Measurements from ENCODE around the gene USP17L29. TPM values are rescaled to one million over a fixed set of nuclear protein-coding genes. Genes with fewer than 3 reads are reported as not detected.
"Not testable (repeated sequence)": the region's sequence is repeated elsewhere in the genome, so short reads cannot be mapped to it uniquely, and the experiment has no call there.

Gene USP17L29
- total RNA-seq, result not detected

GRCh38 chr4:9353338-9353737, at the start of gene USP17L29:
Gene USP17L29, plus strand, starts transcription at chr4:9353638. Its CDS starts 0 bp downstream, at chr4:9353638.
- DNase-seq; H3K4me3 ChIP-seq; H3K36me3 ChIP-seq; H3K27ac ChIP-seq; H3K27me3 ChIP-seq; intact Hi-C loops (cut with DNase I); H3K9me3 ChIP-seq; H3K4me1 ChIP-seq; H3K9ac ChIP-seq (ENCODE audit: low read depth in 2 of 2, low read length in 2 of 2): not testable (repeated sequence)

DNA sequence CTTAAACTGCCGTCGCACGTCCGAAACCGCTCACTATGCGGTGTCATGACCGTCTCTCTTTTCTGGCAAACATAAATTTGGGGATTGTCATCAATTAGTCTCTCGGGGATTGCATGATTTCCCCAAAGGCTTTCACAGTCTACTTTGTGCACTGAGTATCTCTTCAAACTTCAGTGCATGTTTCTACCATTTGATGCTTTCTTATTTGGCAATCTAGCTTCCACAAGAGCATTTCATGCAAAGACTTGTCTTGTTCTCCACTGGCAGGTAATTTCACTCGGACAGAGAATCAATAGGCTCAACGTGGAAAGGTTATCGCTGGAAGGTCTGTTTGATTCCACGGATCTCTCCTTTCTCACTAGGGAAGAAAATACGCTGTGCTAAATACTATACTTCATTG, 29.2 kb upstream of the USP17L29 start:
- H3K4me3 ChIP-seq; H3K27me3 ChIP-seq; intact Hi-C loops (cut with DNase I); H3K27ac ChIP-seq; H3K9ac ChIP-seq (ENCODE audit: low read depth in 2 of 2, low read length in 2 of 2); H3K36me3 ChIP-seq; DNase-seq; H3K4me1 ChIP-seq; H3K9me3 ChIP-seq: not testable (repeated sequence)

DNA sequence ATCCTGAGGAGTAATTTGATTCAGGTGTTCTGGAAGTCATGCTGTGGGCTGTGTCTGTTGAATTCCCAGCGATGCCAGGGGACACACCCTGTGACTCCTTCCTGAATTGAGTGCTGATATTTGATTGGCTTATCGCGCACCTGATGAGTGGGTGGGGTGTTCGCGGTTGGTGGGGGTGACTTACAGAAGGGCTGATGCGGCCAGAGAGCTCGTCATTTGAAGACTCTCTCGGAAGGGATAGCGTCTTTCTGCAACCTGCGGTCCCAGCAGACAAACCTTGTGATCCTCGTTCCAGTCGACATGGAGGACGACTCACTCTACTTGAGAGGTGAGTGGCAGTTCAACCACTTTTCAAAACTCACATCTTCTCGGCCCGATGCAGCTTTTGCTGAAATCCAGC, 28.6 kb upstream of the USP17L29 start, which contains the start of gene USP17L24:
TSS of gene USP17L24 (plus strand) at position 301 of the 400 bp plus-strand sequence. CDS start at position 301, 0 bp downstream.
- H3K27ac ChIP-seq; DNase-seq; intact Hi-C loops (cut with DNase I); H3K27me3 ChIP-seq; H3K36me3 ChIP-seq; H3K9ac ChIP-seq (ENCODE audit: low read depth in 2 of 2, low read length in 2 of 2); H3K4me3 ChIP-seq; H3K9me3 ChIP-seq; H3K4me1 ChIP-seq: not testable (repeated sequence)

DNA sequence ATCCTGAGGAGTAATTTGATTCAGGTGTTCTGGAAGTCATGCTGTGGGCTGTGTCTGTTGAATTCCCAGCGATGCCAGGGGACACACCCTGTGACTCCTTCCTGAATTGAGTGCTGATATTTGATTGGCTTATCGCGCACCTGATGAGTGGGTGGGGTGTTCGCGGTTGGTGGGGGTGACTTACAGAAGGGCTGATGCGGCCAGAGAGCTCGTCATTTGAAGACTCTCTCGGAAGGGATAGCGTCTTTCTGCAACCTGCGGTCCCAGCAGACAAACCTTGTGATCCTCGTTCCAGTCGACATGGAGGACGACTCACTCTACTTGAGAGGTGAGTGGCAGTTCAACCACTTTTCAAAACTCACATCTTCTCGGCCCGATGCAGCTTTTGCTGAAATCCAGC, 23.8 kb upstream of the USP17L29 start, which contains the start of gene USP17L25:
TSS of gene USP17L25 (plus strand) at position 301 of the 400 bp plus-strand sequence. CDS start at position 301, 0 bp downstream.
- DNase-seq, H3K27me3 ChIP-seq: not testable (repeated sequence)

GRCh38 chr4:9334358-9334757, 19.1 kb upstream of the USP17L29 start, which contains the start of gene USP17L26:
Gene USP17L26, plus strand, starts transcription at chr4:9334658. Its CDS starts 0 bp downstream, at chr4:9334658.
- H3K9me3 ChIP-seq; H3K9ac ChIP-seq (ENCODE audit: low read depth in 2 of 2, low read length in 2 of 2); H3K27ac ChIP-seq; H3K4me1 ChIP-seq; DNase-seq; H3K36me3 ChIP-seq; intact Hi-C loops (cut with DNase I); H3K4me3 ChIP-seq; H3K27me3 ChIP-seq: not testable (repeated sequence)

More for the DNA sequence above, 23.8 kb upstream of the USP17L29 start, which contains the start of gene USP17L25:
- H3K27ac ChIP-seq; H3K9ac ChIP-seq (ENCODE audit: low read depth in 2 of 2, low read length in 2 of 2); intact Hi-C loops (cut with DNase I); H3K9me3 ChIP-seq; H3K4me1 ChIP-seq; H3K36me3 ChIP-seq; H3K4me3 ChIP-seq: not testable (repeated sequence)

- H3K27me3 ChIP-seq; H3K4me1 ChIP-seq; H3K4me3 ChIP-seq; H3K9me3 ChIP-seq; H3K36me3 ChIP-seq; H3K9ac ChIP-seq (ENCODE audit: low read depth in 2 of 2, low read length in 2 of 2); DNase-seq; H3K27ac ChIP-seq; intact Hi-C loops (cut with DNase I): not testable (repeated sequence)
These were observed 14.3 kb upstream of the USP17L29 start, which contains the start of gene USP17L5 for GRCh38 chr4:9339103-9339502. Gene USP17L5, plus strand, starts transcription at chr4:9339403. Its CDS starts 0 bp downstream, at chr4:9339403.

GRCh38 chr4:9343848-9344247, 9.6 kb upstream of the USP17L29 start, which contains the start of gene USP17L27:
Gene USP17L27, plus strand, starts transcription at chr4:9344148. Its CDS starts 0 bp downstream, at chr4:9344148.
- H3K27ac ChIP-seq; H3K27me3 ChIP-seq; H3K9ac ChIP-seq (ENCODE audit: low read depth in 2 of 2, low read length in 2 of 2); H3K9me3 ChIP-seq; H3K4me1 ChIP-seq; DNase-seq; H3K4me3 ChIP-seq; H3K36me3 ChIP-seq; intact Hi-C loops (cut with DNase I): not testable (repeated sequence)

DNA sequence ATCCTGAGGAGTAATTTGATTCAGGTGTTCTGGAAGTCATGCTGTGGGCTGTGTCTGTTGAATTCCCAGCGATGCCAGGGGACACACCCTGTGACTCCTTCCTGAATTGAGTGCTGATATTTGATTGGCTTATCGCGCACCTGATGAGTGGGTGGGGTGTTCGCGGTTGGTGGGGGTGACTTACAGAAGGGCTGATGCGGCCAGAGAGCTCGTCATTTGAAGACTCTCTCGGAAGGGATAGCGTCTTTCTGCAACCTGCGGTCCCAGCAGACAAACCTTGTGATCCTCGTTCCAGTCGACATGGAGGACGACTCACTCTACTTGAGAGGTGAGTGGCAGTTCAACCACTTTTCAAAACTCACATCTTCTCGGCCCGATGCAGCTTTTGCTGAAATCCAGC, 4.8 kb upstream of the USP17L29 start, which contains the start of gene USP17L28:
TSS of gene USP17L28 (plus strand) at position 301 of the 400 bp plus-strand sequence. CDS start at position 301, 0 bp downstream.
- intact Hi-C loops (cut with DNase I), result not testable (repeated sequence)

GRCh38 chr4:9350866-9351265, 2.6 kb upstream of the USP17L29 start:
- H3K27ac ChIP-seq; H3K4me1 ChIP-seq; intact Hi-C loops (cut with DNase I); H3K27me3 ChIP-seq; H3K36me3 ChIP-seq; H3K4me3 ChIP-seq; H3K9me3 ChIP-seq; H3K9ac ChIP-seq (ENCODE audit: low read depth in 2 of 2, low read length in 2 of 2); DNase-seq: not testable (repeated sequence)

More for the DNA sequence above, 4.8 kb upstream of the USP17L29 start, which contains the start of gene USP17L28:
- not testable (repeated sequence) for H3K9me3 ChIP-seq; DNase-seq; H3K27ac ChIP-seq; H3K4me1 ChIP-seq; H3K9ac ChIP-seq (ENCODE audit: low read depth in 2 of 2, low read length in 2 of 2); H3K4me3 ChIP-seq; H3K36me3 ChIP-seq; H3K27me3 ChIP-seq

- H3K9me3 ChIP-seq; H3K36me3 ChIP-seq; H3K4me3 ChIP-seq; intact Hi-C loops (cut with DNase I); DNase-seq; H3K27ac ChIP-seq; H3K9ac ChIP-seq (ENCODE audit: low read depth in 2 of 2, low read length in 2 of 2); H3K4me1 ChIP-seq; H3K27me3 ChIP-seq: not testable (repeated sequence)
These were observed 9.4 kb downstream of the USP17L29 start, which contains the start of gene USP17L30 for GRCh38 chr4:9362829-9363228. Gene USP17L30, plus strand, starts transcription at chr4:9363129. Its CDS starts 0 bp downstream, at chr4:9363129.

DNA sequence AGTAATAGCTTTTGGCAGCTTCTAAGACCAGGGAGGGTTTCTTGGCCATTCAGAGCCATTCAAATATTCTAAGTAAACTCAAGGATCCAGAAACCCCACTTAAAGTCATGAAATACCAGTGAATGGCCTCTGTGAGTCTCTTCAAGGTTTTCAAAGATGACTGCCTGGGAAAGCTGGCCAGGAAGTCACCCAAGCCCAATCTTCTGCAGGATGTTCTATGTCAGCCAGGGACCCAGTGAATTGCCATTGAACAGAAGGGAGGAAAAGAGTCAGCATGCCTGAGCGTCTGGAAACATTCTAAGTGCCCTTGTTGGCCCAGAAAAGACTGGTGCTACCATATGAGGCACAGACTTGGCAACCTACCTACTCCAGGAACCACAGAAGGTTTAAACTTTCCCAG, 26.4 kb downstream of the USP17L29 start:
- H3K36me3 ChIP-seq; H3K27ac ChIP-seq; DNase-seq; H3K27me3 ChIP-seq; H3K9ac ChIP-seq (ENCODE audit: low read depth in 2 of 2, low read length in 2 of 2); H3K4me3 ChIP-seq; H3K9me3 ChIP-seq; intact Hi-C loops (cut with DNase I); H3K4me1 ChIP-seq: not testable (repeated sequence)
